Upper lobe of left lung (tissue), 6 donors: ENCODE data around the gene CHP1. TPM values are rescaled to one million over a fixed set of nuclear protein-coding genes. Genes with fewer than 3 reads are reported as not detected.
A peak's percentile ranks its signal among the peaks of the same experiment; 100 is the strongest.
"Not testable (repeated sequence)": the region's sequence is repeated elsewhere in the genome, so short reads cannot be mapped to it uniquely, and the experiment has no call there.

Experiments used
- ATAC-seq, 2 donors: fragments of 200-7000 bp; cut with Tn5 transposase; one replicate each; pipeline ENCODE4 v1.9.1; 2022; ENCODE audit warnings: mild to moderate bottlenecking in 2 of 2, moderate library complexity in 2 of 2; ENCODE audit not compliant: low FRiP score in 2 of 2
- DNase-seq, 2 donors: peaks; one replicate each; pipeline ENCODE4 v3.0.0-alpha.2; 2019 to 2020
- H3K27ac ChIP-seq, 4 donors: fragments of 200-600 bp; sonication (generic); one replicate each; pipeline ENCODE4 v1.5.1; 2016 to 2019
- H3K27me3 ChIP-seq, 4 donors: fragments of 200-600 bp; sonication (generic); one replicate each; pipeline ENCODE4 v1.5.1; 2017 to 2019
- H3K36me3 ChIP-seq, 4 donors: fragments of 200-600 bp; sonication (generic); one replicate each; pipeline ENCODE4 v1.5.1; 2016 to 2019
- H3K4me1 ChIP-seq, 4 donors: fragments of 200-600 bp; sonication (generic); one replicate each; pipeline ENCODE4 v1.5.1; 2018 to 2019
- H3K4me3 ChIP-seq, 4 donors: fragments of 200-600 bp; sonication (generic); one replicate each; pipeline ENCODE4 v1.5.1; 2017 to 2019; ENCODE audit warnings: mild to moderate bottlenecking in 2 of 4, moderate library complexity in 1 of 4
- H3K9me3 ChIP-seq, 4 donors: fragments of 200-600 bp; sonication (generic); one replicate each; pipeline ENCODE4 v1.5.1; 2018 to 2019
- CTCF ChIP-seq, 6 experiments: fragments of 450-650 bp in 4 of 6; fragments of 200-600 bp in 2 of 6; sonication (generic) in 2 of 6; IDR thresholded peaks; one replicate each; pipeline ENCODE4 v1.5.1; 2016 to 2019; ENCODE audit warnings: antibody characterized with exemption in 6 of 6
- EP300 ChIP-seq, 4 donors: sonication (generic); formaldehyde crosslinking; IDR thresholded peaks; one replicate each; pipeline ENCODE4 v1.5.1; 2017; ENCODE audit warnings: antibody characterized with exemption in 4 of 4, control low read depth in 2 of 4
- POLR2A ChIP-seq, 4 donors: fragments of 450-650 bp; IDR thresholded peaks; one replicate each; pipeline ENCODE4 v1.5.1; 2016 to 2017; ENCODE audit warnings: antibody characterized with exemption in 4 of 4, mild to moderate bottlenecking in 2 of 4
- POLR2AphosphoS5 ChIP-seq, 2 donors: sonication (generic); formaldehyde crosslinking; IDR thresholded peaks; one replicate each; pipeline ENCODE4 v1.5.1; 2017; ENCODE audit warnings: antibody characterized with exemption in 2 of 2
- WGBS, 2 donors: methylation state at CpG; one replicate each; pipeline ENCODE4 v1.1.5; 2017 to 2018; 5-methylcytosine and 5-hydroxymethylcytosine counted together
- total RNA-seq, 6 donors: library from RNA; depleted of rRNA in 4 of 6; stranded (reverse); fragments of >200 nt in 4 of 6; gene quantifications; one replicate each; pipeline versions ENCODE4 v1.1.0 to v1.2.1, GENCODE V29; 2016 to 2021
- donor health status: DM: no; HTN: no; CAD: no; lungs with moderate emphysema.
- donor health status: DM: no; HTN: yes; CAD: no; lungs with severe emphysema.

CHP1 gene
- total RNA-seq, 6 donors from 2014 or later = 130 to 264 (median 200) TPM

DNA sequence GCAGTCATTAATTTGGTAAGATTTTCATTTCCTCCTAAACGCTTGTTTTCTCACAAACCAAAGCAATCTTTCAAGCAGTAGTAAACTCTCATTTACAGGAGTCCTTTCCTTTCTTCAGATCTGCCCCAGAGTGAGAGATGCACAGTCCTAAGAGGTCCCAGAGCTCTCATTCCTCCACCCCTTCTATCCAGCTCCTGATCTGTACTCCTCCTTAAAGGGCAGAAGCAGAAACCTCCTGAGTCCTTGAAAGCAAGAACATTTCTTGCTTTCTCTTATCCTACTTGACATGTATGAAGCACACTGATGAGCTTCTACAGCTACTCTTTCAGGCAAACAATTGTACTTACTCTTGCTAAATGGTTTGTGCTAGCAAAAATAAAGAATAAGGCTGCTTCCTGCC lies 12.2 kb upstream of the CHP1 start:
- TF ChIP-seq POLR2A (IDR thresholded peaks at IDR 0.05) (no peak), CTCF (IDR thresholded peaks at IDR 0.05) (no peak), POLR2AphosphoS5 (IDR thresholded peaks at IDR 0.05) (no peak), EP300 (IDR thresholded peaks at IDR 0.05) (no peak)
- DNase-seq = no peak
- no peak overlapping the region for H3K4me3 ChIP-seq
- WGBS, 2 donors = 24 to 26% methylated on average over 1 of the region's 1 CpG
- no peak for ATAC-seq
- no peaks in the 10 kb centered on the region for H3K36me3 ChIP-seq
- no peaks in the 10 kb centered on the region for H3K9me3 ChIP-seq
- no peaks in the 10 kb centered on the region for H3K4me1 ChIP-seq
- no peaks in the 10 kb centered on the region for H3K27me3 ChIP-seq
- no peak overlapping the region for H3K27ac ChIP-seq

DNA sequence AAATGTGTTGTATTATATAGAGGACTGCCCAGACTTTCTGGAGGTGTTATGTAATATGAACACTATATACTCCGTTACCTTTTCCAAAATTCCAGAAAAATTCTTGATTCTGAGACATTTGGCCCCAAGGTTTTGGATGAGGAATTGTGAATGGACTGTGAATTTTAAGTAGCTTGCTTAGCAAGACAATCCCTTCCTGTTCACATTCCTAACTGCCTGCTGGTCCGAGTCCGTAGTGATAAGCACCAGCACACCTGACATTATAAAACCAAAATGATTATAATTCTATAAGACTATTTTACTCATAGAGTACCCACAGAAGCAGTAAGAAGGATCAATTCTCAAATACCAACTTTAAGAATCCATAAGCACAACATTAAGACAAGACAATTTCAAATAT lies 11.7 kb upstream of the CHP1 start:
- ATAC-seq = no peak
- no peaks in the 10 kb centered on the region for H3K9me3 ChIP-seq
- no peaks in the 10 kb centered on the region for H3K27me3 ChIP-seq
- TF ChIP-seq POLR2A (IDR thresholded peaks at IDR 0.05) = no peak
- no peak for TF ChIP-seq EP300 (IDR thresholded peaks at IDR 0.05)
- H3K4me1 ChIP-seq = no peaks in the 10 kb centered on the region
- no peaks in the 10 kb centered on the region for H3K36me3 ChIP-seq
- 60 to 70% methylated on average over 3 of the region's 3 CpGs for WGBS, 2 donors
- DNase-seq = no peak
- H3K4me3 ChIP-seq = no peak overlapping the region
- no peak overlapping the region for H3K27ac ChIP-seq

DNA sequence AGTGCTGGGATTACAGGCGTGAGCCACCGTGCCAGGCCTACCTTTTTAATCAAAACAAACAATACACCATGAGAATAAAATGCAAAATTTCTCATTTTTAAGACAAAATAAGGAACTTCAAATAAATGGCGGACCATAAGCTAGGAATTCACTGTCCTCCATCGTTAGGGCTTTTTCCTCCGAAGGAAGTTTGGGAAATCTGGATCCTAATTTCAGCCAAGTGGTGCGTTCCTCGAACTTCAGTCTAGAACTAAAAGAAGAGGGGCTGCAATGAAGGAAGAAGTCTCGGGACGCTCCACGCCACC lies 771 bp upstream of the CHP1 start:
- no peaks in the 10 kb centered on the region for H3K27me3 ChIP-seq
- WGBS, 2 donors = 33 to 39% methylated on average over 10 of the region's 10 CpGs
- TF ChIP-seq POLR2AphosphoS5 (IDR thresholded peaks at IDR 0.05) (no peak), EP300 (IDR thresholded peaks at IDR 0.05) (no peak), CTCF (IDR thresholded peaks at IDR 0.05) (no peak), POLR2A (IDR thresholded peaks at IDR 0.05) (no peak)
- DNase-seq (no peak), ATAC-seq (no peak)
- H3K4me1 ChIP-seq = peaks cover 16 to 37% (median 23%) of the 10 kb centered on the region in 4 donors
- H3K36me3 ChIP-seq = no peaks in the 10 kb centered on the region
- H3K4me3 ChIP-seq = peak overlapping the region; percentile 14 to 92 (median 78)
- peak overlapping the region; percentile 88 to 98 (median 94) for H3K27ac ChIP-seq
- H3K9me3 ChIP-seq = no peaks in the 10 kb centered on the region

- no peak for DNase-seq
- peak overlapping the region; percentile 88 to 98 (median 94) for H3K27ac ChIP-seq
- H3K27me3 ChIP-seq = no peaks in the 10 kb centered on the region
- TF ChIP-seq POLR2A (IDR thresholded peaks at IDR 0.05) = no peak
- TF ChIP-seq POLR2AphosphoS5 (IDR thresholded peaks at IDR 0.05) = no peak
- no peak for TF ChIP-seq CTCF (IDR thresholded peaks at IDR 0.05)
- TF ChIP-seq EP300 (IDR thresholded peaks at IDR 0.05) = no peak
- peaks cover 0 to 2% (median 0%) of the 10 kb centered on the region in 4 donors for H3K36me3 ChIP-seq
- H3K4me3 ChIP-seq = peak overlapping the region; percentile 63 to 92 (median 78)
- H3K9me3 ChIP-seq = no peaks in the 10 kb centered on the region
- H3K4me1 ChIP-seq = peaks cover 16 to 37% (median 23%) of the 10 kb centered on the region in 4 donors
- 4 to 6% methylated on average over 19 to 20 of the region's 28 CpGs for WGBS, 2 donors
- ATAC-seq = peak; percentile 61 to 76
Measured at GRCh38 chr15:41231422-41232226, 556 bp downstream of the CHP1 start.

DNA sequence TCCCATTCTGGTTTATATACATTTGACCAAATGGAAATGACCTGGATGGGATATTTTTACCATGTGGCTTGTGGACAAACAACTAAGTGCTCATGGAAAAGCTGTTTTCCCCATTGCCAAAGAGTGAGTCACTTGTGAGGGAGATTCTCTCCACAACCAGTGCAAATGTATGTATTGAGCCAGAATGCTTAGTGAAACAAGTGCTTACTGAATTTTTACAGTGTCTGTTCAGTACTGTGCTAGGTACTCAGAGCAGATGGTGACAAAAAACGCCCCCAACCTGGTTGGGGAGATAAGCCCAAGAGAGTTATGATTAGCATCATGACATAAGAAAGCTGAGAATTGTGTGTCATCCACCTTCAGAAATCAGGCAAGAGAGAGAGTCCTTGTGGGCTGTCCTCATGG lies 2.3 kb downstream of the CHP1 start:
- peaks cover 0 to 7% (median 0%) of the 10 kb centered on the region in 4 donors for H3K36me3 ChIP-seq
- H3K27me3 ChIP-seq = no peaks in the 10 kb centered on the region
- H3K4me1 ChIP-seq = peaks cover 16 to 37% (median 23%) of the 10 kb centered on the region in 4 donors
- TF ChIP-seq CTCF (IDR thresholded peaks at IDR 0.05) (no peak), POLR2AphosphoS5 (IDR thresholded peaks at IDR 0.05) (no peak), EP300 (IDR thresholded peaks at IDR 0.05) (no peak)
- WGBS, 2 donors = 75 to 88% methylated on average over 1 of the region's 1 CpG
- no peak for DNase-seq
- no peak overlapping the region for H3K4me3 ChIP-seq
- H3K9me3 ChIP-seq = no peaks in the 10 kb centered on the region
- H3K27ac ChIP-seq = peak overlapping the region in 1 of 4 donors; percentile 96
- no peak for ATAC-seq

GRCh38 chr15:41235228-41235627 lies 4.2 kb downstream of the CHP1 start:
- not testable (repeated sequence) for ATAC-seq, H3K27me3 ChIP-seq, H3K27ac ChIP-seq, DNase-seq, H3K4me3 ChIP-seq, H3K9me3 ChIP-seq, H3K36me3 ChIP-seq
- WGBS, 2 donors = 94 to 95% methylated on average over 5 of the region's 5 CpGs
- peaks cover 15 to 35% (median 23%) of the 10 kb centered on the region in 4 donors for H3K4me1 ChIP-seq
